Tibial nerve (tissue), 4 donors: Measurements from ENCODE around the gene SPECC1. TPM values are rescaled to one million over a fixed set of nuclear protein-coding genes. Genes with fewer than 3 reads are reported as not detected.
"Not testable (repeated sequence)": the region's sequence is repeated elsewhere in the genome, so short reads cannot be mapped to it uniquely, and the experiment has no call there.

Experiments used
- DNase-seq, 2 donors: peaks; one replicate each; pipeline ENCODE4 v3.0.0-alpha.2; 2019; ENCODE audit warnings: low spot score in 2 of 2
- H3K27ac ChIP-seq, 4 donors: fragments of 200-600 bp; sonication (generic) in 3 of 4; one replicate each; pipeline ENCODE4 v1.5.1; 2017 to 2019; ENCODE audit warnings: mild to moderate bottlenecking in 1 of 4
- H3K27me3 ChIP-seq, 2 donors: fragments of 200-600 bp; sonication (generic) in 1 of 2; one replicate each; pipeline versions ENCODE4 v1.5.1 to v1.6.0; 2017 to 2019
- H3K36me3 ChIP-seq, 3 donors: fragments of 200-600 bp; sonication (generic); one replicate each; pipeline ENCODE4 v1.5.1; 2018 to 2019
- H3K4me1 ChIP-seq, 4 donors: fragments of 200-600 bp; sonication (generic) in 3 of 4; one replicate each; pipeline ENCODE4 v1.5.1; 2017 to 2019
- H3K4me3 ChIP-seq, 4 donors: fragments of 200-600 bp; sonication (generic) in 3 of 4; one replicate each; pipeline ENCODE4 v1.5.1; 2017 to 2019; ENCODE audit warnings: mild to moderate bottlenecking in 1 of 4, moderate library complexity in 1 of 4
- H3K9me3 ChIP-seq, 4 donors: fragments of 200-600 bp; sonication (generic) in 3 of 4; one replicate each; pipeline ENCODE4 v1.5.1; 2017 to 2019
- CTCF ChIP-seq, 5 experiments: fragments of 200-600 bp in 3 of 5; fragments of 450-650 bp in 2 of 5; sonication (generic) in 3 of 5; IDR thresholded peaks; one replicate each; pipeline ENCODE4 v1.5.1; 2016 to 2019; ENCODE audit warnings: antibody characterized with exemption in 5 of 5, mild to moderate bottlenecking in 3 of 5, moderate library complexity in 2 of 5
- EP300 ChIP-seq, 2 donors: sonication (generic); formaldehyde crosslinking; IDR thresholded peaks; one replicate each; pipeline ENCODE4 v1.6.1; 2017; ENCODE audit warnings: antibody characterized with exemption in 2 of 2, mild to moderate bottlenecking in 1 of 2
- POLR2A ChIP-seq, 2 donors: fragments of 450-650 bp; IDR thresholded peaks; one replicate each; pipeline ENCODE4 v1.6.1; 2017; ENCODE audit warnings: antibody characterized with exemption in 2 of 2, mild to moderate bottlenecking in 2 of 2, moderate library complexity in 2 of 2
- WGBS, 2 donors: methylation state at CpG; one replicate each; pipeline ENCODE4 v1.1.5; 2018; 5-methylcytosine and 5-hydroxymethylcytosine counted together
- total RNA-seq, 4 donors: library from RNA; depleted of rRNA; stranded (reverse); fragments of >200 nt; gene quantifications; one replicate each; pipeline ENCODE4 v1.1.0, GENCODE V29; 2016

The SPECC1 gene
- total RNA-seq, 4 donors from 2014 or later = 63.2 to 139 (median 98.1) TPM

DNA sequence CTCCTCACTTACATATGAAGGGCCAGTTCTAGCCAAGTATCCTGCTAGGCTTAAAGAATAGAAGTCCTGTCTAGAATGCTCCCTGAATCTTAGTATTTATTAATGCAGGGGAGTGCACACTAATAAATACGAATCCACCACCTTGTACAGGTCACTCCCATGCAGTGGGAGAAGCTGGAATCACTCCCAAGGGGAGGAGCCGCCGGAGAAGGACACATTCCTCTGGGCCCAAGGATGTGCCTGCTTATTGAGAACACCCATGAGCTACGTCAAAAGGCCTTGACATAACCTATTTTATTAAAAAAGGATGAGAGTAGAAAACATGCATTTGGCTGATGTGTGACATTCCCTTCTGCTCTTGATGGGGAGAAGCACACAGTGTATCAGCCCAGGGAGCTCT is 223.5 kb downstream of the SPECC1 start:
- 78 to 88% methylated on average over 4 of the region's 4 CpGs for WGBS, 2 donors
- DNase-seq = no peak
- H3K9me3 ChIP-seq = no peaks in the 10 kb centered on the region

GRCh38 chr17:20234276-20234675 is 225.1 kb downstream of the SPECC1 start:
- Histone ChIP-seq H3K27ac (no peak overlapping the region), H3K9me3 (no peaks in the 10 kb centered on the region), H3K36me3 (peaks cover 0 to 45% (median 3%) of the 10 kb centered on the region in 3 donors), H3K4me3 (no peak overlapping the region), H3K27me3 (no peaks in the 10 kb centered on the region), H3K4me1 (peaks cover 0 to 12% (median 0%) of the 10 kb centered on the region in 4 donors)
- TF ChIP-seq POLR2A (IDR thresholded peaks at IDR 0.05) = no peak
- TF ChIP-seq EP300 (IDR thresholded peaks at IDR 0.05) = no peak
- no peak for TF ChIP-seq CTCF (IDR thresholded peaks at IDR 0.05)
- DNase-seq = no peak
- 73 to 76% methylated on average over 4 of the region's 4 CpGs for WGBS, 2 donors

More for the DNA sequence above, 223.5 kb downstream of the SPECC1 start:
- H3K27ac ChIP-seq = no peak overlapping the region
- peaks cover 0 to 12% (median 0%) of the 10 kb centered on the region in 4 donors for H3K4me1 ChIP-seq
- H3K36me3 ChIP-seq = peaks cover 0 to 61% (median 3%) of the 10 kb centered on the region in 3 donors
- H3K27me3 ChIP-seq = no peaks in the 10 kb centered on the region
- H3K4me3 ChIP-seq = no peak overlapping the region
- no peak for TF ChIP-seq CTCF (IDR thresholded peaks at IDR 0.05)
- no peak for TF ChIP-seq EP300 (IDR thresholded peaks at IDR 0.05)
- no peak for TF ChIP-seq POLR2A (IDR thresholded peaks at IDR 0.05)

GRCh38 chr17:20235747-20236146 is 226.6 kb downstream of the SPECC1 start:
- H3K27ac ChIP-seq = no peak overlapping the region
- no peaks in the 10 kb centered on the region for H3K9me3 ChIP-seq
- 64 to 72% methylated on average over 6 of the region's 6 CpGs for WGBS, 2 donors
- H3K4me3 ChIP-seq = no peak overlapping the region
- TF ChIP-seq POLR2A (IDR thresholded peaks at IDR 0.05) (no peak), CTCF (IDR thresholded peaks at IDR 0.05) (no peak), EP300 (IDR thresholded peaks at IDR 0.05) (no peak)
- H3K4me1 ChIP-seq = peaks cover 0 to 12% (median 0%) of the 10 kb centered on the region in 4 donors
- H3K36me3 ChIP-seq = peaks cover 0 to 40% (median 3%) of the 10 kb centered on the region in 3 donors
- no peaks in the 10 kb centered on the region for H3K27me3 ChIP-seq
- no peak for DNase-seq

GRCh38 chr17:20236578-20237227 is 227.5 kb downstream of the SPECC1 start:
- WGBS, 2 donors = 43 to 61% methylated on average over 5 of the region's 5 CpGs
- TF ChIP-seq CTCF (IDR thresholded peaks at IDR 0.05) (no peak), POLR2A (IDR thresholded peaks at IDR 0.05) (no peak)

DNA sequence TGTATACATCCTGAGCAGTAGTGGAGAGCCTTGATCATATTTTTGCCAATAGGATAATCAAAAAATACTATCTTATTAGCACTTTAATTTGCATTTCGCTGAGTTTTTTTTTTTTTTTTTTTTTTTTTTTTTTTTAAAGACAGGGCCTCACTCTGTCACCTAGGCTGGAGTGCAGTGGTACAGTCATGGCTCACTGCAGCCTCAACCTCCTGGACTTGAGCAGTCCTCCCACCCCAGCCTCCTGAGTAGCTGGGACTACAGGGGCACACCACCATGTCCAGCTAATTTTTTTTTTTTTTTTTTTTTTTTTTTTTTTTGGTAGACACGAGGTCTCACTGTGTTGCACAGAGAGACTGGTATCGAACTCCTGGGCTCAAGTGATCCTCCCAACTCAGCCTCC is 230.6 kb downstream of the SPECC1 start:
- peaks cover 0 to 12% (median 0%) of the 10 kb centered on the region in 4 donors for H3K4me1 ChIP-seq
- not testable (repeated sequence) for H3K4me3 ChIP-seq, H3K36me3 ChIP-seq, H3K27ac ChIP-seq, DNase-seq, H3K9me3 ChIP-seq, H3K27me3 ChIP-seq
- 90 to 93% methylated on average over 3 of the region's 3 CpGs for WGBS, 2 donors

More at GRCh38 chr17:20236578-20237227, 227.5 kb downstream of the SPECC1 start:
- Histone ChIP-seq H3K36me3 (peaks cover 0 to 33% (median 3%) of the 10 kb centered on the region in 3 donors), H3K4me3 (no peak overlapping the region), H3K27ac (no peak overlapping the region), H3K4me1 (peaks cover 0 to 12% (median 0%) of the 10 kb centered on the region in 4 donors), H3K27me3 (no peaks in the 10 kb centered on the region), H3K9me3 (no peaks in the 10 kb centered on the region)
- DNase-seq = no peak
